Ovary (tissue), 3 donors: ENCODE measurements around the gene OR1I1.

Experiments used
- CTCF ChIP-seq, 3 donors: fragments of 450-650 bp in 2 of 3; fragments of 200-600 bp in 1 of 3; IDR thresholded peaks; one replicate each; pipeline versions ENCODE4 v1.5.1 to v1.8.0; 2016 to 2022; ENCODE audit warnings: antibody characterized with exemption in 3 of 3, mild to moderate bottlenecking in 1 of 3
- POLR2A ChIP-seq: fragments of 450-650 bp; IDR thresholded peaks from one replicate; pipeline ENCODE4 v1.6.1; 2017; ENCODE audit warnings: antibody characterized with exemption, mild to moderate bottlenecking, moderate library complexity
- donor health status: DM: no; HTN: no; CAD: no.

- TF ChIP-seq CTCF (IDR thresholded peaks at IDR 0.05): no peak
- no peak for TF ChIP-seq POLR2A
Observed at GRCh38 chr19:15048885-15049541, 33.0 kb upstream of the OR1I1 start, which contains the start of gene CASP14.
